B cell (primary cell): Measurements from ENCODE around the gene TBX18.

Experiments
- EZH2 ChIP-seq: IDR thresholded peaks from 2 replicates; pipeline ENCODE4 v1.6.1; 2012; ENCODE audit warnings: borderline replicate concordance, low read depth, mild to moderate bottlenecking, moderate library complexity, low read length; ENCODE audit not compliant: insufficient read depth, poor library complexity, severe bottlenecking
- TF ChIP-seq, protein P1 (sequence below): fragments of 200-600 bp; IDR thresholded peaks from one replicate; pipeline ENCODE4 v1.8.0; 2022; ENCODE audit warnings: antibody characterized with exemption, mild to moderate bottlenecking

DNA sequence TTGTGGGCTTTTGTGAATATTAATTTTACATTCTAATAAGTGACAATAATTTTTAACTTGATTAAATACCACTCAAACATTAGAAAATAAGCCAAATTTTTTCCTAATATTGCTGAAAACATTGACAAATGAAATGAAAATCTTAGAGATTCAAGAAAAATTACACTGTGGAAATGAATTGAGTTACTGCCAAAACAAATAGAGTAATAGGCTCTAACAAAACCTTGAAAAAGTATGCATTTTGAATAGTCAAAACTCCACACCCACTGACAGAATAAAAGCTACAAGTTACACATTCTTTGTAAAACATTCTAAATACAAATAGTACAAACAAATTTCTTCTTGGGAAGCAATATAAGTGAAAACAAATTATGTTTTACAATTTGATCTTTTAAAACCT, 5.9 kb downstream of the TBX18 start:
- TF ChIP-seq EZH2: no peak
- TF ChIP-seq, protein P1, sequence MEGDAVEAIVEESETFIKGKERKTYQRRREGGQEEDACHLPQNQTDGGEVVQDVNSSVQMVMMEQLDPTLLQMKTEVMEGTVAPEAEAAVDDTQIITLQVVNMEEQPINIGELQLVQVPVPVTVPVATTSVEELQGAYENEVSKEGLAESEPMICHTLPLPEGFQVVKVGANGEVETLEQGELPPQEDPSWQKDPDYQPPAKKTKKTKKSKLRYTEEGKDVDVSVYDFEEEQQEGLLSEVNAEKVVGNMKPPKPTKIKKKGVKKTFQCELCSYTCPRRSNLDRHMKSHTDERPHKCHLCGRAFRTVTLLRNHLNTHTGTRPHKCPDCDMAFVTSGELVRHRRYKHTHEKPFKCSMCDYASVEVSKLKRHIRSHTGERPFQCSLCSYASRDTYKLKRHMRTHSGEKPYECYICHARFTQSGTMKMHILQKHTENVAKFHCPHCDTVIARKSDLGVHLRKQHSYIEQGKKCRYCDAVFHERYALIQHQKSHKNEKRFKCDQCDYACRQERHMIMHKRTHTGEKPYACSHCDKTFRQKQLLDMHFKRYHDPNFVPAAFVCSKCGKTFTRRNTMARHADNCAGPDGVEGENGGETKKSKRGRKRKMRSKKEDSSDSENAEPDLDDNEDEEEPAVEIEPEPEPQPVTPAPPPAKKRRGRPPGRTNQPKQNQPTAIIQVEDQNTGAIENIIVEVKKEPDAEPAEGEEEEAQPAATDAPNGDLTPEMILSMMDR: no peak
